Heart right ventricle (tissue), 16 donors: ENCODE data around the gene TULP3. TPM values are rescaled to one million over a fixed set of nuclear protein-coding genes. Genes with fewer than 3 reads are reported as not detected.

Experiments used
- ATAC-seq, 8 donors: fragments of 200-7000 bp; cut with Tn5 transposase; one replicate each; pipeline ENCODE4 v1.9.1; 2020; ENCODE audit warnings: mild to moderate bottlenecking in 8 of 8, moderate library complexity in 8 of 8, moderate number of reproducible peaks in 1 of 8
- DNase-seq, 2 donors: peaks; one replicate each; pipeline ENCODE4 v3.0.0-alpha.2; 2020
- H3K27ac ChIP-seq, 10 donors: fragments of 200-600 bp; sonication (generic) in 2 of 10; one replicate each; pipeline versions ENCODE4 v1.5.0 to v1.8.0; 2020 to 2022; ENCODE audit warnings: mild to moderate bottlenecking in 3 of 10
- H3K27me3 ChIP-seq, 7 donors: fragments of 200-600 bp; one replicate each; pipeline ENCODE4 v1.8.0; 2021 to 2022; ENCODE audit warnings: mild to moderate bottlenecking in 2 of 7
- H3K36me3 ChIP-seq, 9 donors: fragments of 200-600 bp; sonication (generic) in 1 of 9; one replicate each; pipeline versions ENCODE4 v1.5.0 to v1.8.0; 2020 to 2022; ENCODE audit warnings: mild to moderate bottlenecking in 2 of 9
- H3K4me1 ChIP-seq, 9 donors: fragments of 200-600 bp; sonication (generic) in 1 of 9; one replicate each; pipeline versions ENCODE4 v1.5.0 to v1.8.0; 2020 to 2022; ENCODE audit warnings: mild to moderate bottlenecking in 4 of 9
- H3K4me3 ChIP-seq, 10 donors: fragments of 200-600 bp; sonication (generic) in 2 of 10; one replicate each; pipeline versions ENCODE4 v1.5.0 to v1.8.0; 2020 to 2022; ENCODE audit warnings: mild to moderate bottlenecking in 7 of 10, moderate library complexity in 2 of 10
- H3K9me3 ChIP-seq, 11 donors: fragments of 200-600 bp in 10 of 11; sonication (generic) in 2 of 11; one replicate each; pipeline versions ENCODE4 v1.5.0 to v1.8.0; 2013 to 2022; ENCODE audit warnings: mild to moderate bottlenecking in 2 of 11, control low read depth in 1 of 11, moderate library complexity in 1 of 11
- WGBS, 2 donors: extraction: QIAGEN DNeasy Blood & Tissue Kit; methylation state at CpG; one replicate each; pipeline ENCODE4 v1.1.7; 2013; ENCODE audit warnings: inconsistent platforms in 1 of 2; 5-methylcytosine and 5-hydroxymethylcytosine counted together
- intact Hi-C, 10 donors: fragments of 100-400 bp; cut with DNase I; formaldehyde crosslinking; loops; one replicate each; pipeline versions ENCODE4 v1.11.1 to v1.14.2; 2022
- polyA plus RNA-seq, 2 donors: library from polyadenylated mRNA; stranded (reverse); fragments of 200-250 nt; gene quantifications; one replicate each; pipeline ENCODE4 v1.2.3, GENCODE V29; 2013
- total RNA-seq, 10 donors: library from RNA; stranded (reverse); fragmentation: NEBNext Ultra II Directional in 3 of 10; extraction: Animal tissue kit (Norgen Biotek cat#: 25700) in 3 of 10; gene quantifications; one replicate each; pipeline versions ENCODE4 v1.2.1 to v1.2.4, GENCODE V29; 2021 to 2023
- TF ChIP-seq, protein P1 (sequence below), 9 donors: fragments of 200-600 bp; sonication (generic) in 2 of 9; IDR thresholded peaks; one replicate each; pipeline versions ENCODE4 v1.5.0 to v1.8.0; 2021 to 2022; ENCODE audit warnings: antibody characterized with exemption in 9 of 9, mild to moderate bottlenecking in 5 of 9, moderate library complexity in 1 of 9
- donor health status: Arrhythmogenic right ventricular cardiomyopathy.
- donor health status: ischemic (EF 13 %, LVEDD 7.1; RV severe dilation, severe dysfunction).
- donor health status: healthy with polysubstance abuse.
- donor health status: DM: no; HTN: yes; CAD: no.
- donor health status: DM: no; HTN: no; CAD: no.
- donor health status: ischemic (EF 25% LVEDD 6.9; RV normal size, moderate dysfunction).
- donor health status: ischemic (EF 25% LVEDD 5.7; RV mildly dilated, moderate dysfunction).
- donor health status: healthy.
- donor health status: DM: yes; HTN: yes; CAD: no.
- donor health status: Ischemic cardiomyopathy.
- donor health status: ischemic (EF 35%, LVEDD 5.7; RV mildly dilated, moderate dysfunction).
- donor health status: nonischemic (EF 11% LVEDD 7.7; RV severe dilation, severe dysfunction).
- donor health status: DM: yes; HTN: yes; CAD: no.
- donor health status: PGD.
- donor health status: ischemic (EF 29% LVEDD 5.4; RV normal size, mild dysfunction).
- donor health status: nonischemic (EF 23%, LVEDD 6.1; RV moderate dilation, normal function).

The TULP3 gene
- total and polyA plus RNA-seq, 12 donors: 4.0 to 7.3 (median 5.0) TPM

DNA sequence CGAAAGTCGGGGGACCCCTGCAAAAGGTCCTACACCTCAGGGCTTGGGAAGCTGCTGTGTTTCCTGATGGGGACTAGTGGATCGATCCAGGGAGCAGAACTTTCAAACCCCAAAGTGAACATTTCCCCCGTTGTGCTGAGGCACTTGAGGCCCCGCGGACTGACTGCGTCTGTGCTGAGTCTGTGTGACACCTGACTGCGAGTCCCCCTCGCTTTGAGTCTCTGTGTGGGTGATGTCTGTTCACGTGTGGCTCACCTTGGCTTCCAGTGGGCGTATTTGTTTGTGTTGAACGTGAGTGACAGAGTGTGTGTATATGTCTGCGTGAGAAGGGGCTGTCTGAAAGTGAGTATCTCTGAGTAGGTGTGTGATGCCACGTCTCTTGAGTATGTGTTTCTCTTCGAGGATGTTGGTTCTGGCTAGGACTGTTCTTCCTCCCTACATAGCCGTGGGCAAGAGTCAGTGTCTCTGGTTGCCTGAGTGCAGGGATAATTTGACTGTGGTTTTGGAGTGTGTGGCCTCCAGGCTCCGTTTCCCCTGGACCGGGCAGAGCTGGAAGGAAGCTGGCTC is 69.8 kb downstream of the TULP3 start:
- WGBS, 2 donors: 30 to 33% methylated on average over 18 of the region's 18 CpGs
- TF ChIP-seq, protein P1, sequence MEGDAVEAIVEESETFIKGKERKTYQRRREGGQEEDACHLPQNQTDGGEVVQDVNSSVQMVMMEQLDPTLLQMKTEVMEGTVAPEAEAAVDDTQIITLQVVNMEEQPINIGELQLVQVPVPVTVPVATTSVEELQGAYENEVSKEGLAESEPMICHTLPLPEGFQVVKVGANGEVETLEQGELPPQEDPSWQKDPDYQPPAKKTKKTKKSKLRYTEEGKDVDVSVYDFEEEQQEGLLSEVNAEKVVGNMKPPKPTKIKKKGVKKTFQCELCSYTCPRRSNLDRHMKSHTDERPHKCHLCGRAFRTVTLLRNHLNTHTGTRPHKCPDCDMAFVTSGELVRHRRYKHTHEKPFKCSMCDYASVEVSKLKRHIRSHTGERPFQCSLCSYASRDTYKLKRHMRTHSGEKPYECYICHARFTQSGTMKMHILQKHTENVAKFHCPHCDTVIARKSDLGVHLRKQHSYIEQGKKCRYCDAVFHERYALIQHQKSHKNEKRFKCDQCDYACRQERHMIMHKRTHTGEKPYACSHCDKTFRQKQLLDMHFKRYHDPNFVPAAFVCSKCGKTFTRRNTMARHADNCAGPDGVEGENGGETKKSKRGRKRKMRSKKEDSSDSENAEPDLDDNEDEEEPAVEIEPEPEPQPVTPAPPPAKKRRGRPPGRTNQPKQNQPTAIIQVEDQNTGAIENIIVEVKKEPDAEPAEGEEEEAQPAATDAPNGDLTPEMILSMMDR (IDR thresholded peaks at IDR 0.05): no peak
- ATAC-seq (no peak), DNase-seq (no peak)
- intact Hi-C loops: loop anchor here in 5 of 10 donors (5.0 to 10.0 kb wide), 2 partner anchors 72 to 74 kb away; no protein-coding TSS in a partner anchor
- Histone ChIP-seq H3K4me1 (peaks cover 6 to 58% (median 26%) of the 10 kb centered on the region in 9 donors), H3K36me3 (no peaks in the 10 kb centered on the region), H3K9me3 (no peaks in the 10 kb centered on the region), H3K4me3 (peak overlapping the region; percentile 35 to 74 (median 64)), H3K27ac (peak overlapping the region; percentile 78 to 94 (median 88)), H3K27me3 (peaks cover 0 to 60% (median 0%) of the 10 kb centered on the region in 7 donors)

DNA sequence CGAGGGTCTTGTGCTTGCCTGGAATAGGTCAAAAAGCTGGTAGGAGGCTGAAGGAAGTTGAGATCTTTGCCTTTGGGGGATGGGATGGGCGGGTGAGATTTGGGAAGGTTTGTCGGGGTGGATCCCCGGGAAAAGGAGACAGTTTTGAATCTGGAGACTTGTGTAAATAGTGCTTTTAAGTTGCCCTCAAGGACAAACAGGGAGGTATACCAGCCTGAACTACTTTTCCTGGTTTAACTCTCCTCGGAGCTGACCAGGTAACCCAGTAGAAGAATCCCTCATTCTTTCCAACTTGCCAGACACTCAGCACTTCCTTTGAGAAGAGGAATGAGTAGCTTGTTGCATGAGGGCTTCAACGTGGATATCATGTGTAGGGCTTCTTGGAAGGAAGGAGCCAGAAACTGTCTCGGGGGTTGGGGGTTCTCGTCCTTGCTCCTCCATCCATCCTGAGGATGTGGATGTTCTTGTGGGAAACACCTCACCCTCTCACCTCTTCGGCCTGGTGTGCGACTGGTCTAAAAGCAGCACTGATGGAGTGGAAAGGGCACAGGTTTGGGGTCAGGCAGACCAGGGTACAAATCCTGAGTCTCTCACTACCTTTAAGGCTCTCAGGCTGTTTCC is 70.4 kb downstream of the TULP3 start:
- intact Hi-C loops: loop anchor here in 5 of 10 donors (5.0 to 10.0 kb wide), 2 partner anchors 71 to 74 kb away; no protein-coding TSS in a partner anchor
- Histone ChIP-seq H3K4me3 (peak overlapping the region; percentile 35 to 74 (median 64)), H3K9me3 (no peaks in the 10 kb centered on the region), H3K4me1 (peaks cover 6 to 59% (median 26%) of the 10 kb centered on the region in 9 donors), H3K36me3 (no peaks in the 10 kb centered on the region), H3K27me3 (peaks cover 0 to 60% (median 0%) of the 10 kb centered on the region in 7 donors), H3K27ac (peak overlapping the region in 8 of 10 donors; percentile 78 to 94 (median 88))
- TF ChIP-seq, protein P1 (IDR thresholded peaks at IDR 0.05): no peak
- no peak for ATAC-seq
- WGBS, 2 donors: 63 to 72% methylated on average over 10 of the region's 10 CpGs
- DNase-seq: no peak

- H3K4me3 ChIP-seq: peak overlapping the region in 7 of 10 donors; percentile 61 to 74 (median 65)
- no peak for DNase-seq
- no peaks in the 10 kb centered on the region for H3K9me3 ChIP-seq
- no peaks in the 10 kb centered on the region for H3K36me3 ChIP-seq
- no peak for ATAC-seq
- intact Hi-C loops: loop anchor here in 5 of 10 donors (5.0 to 10.0 kb wide), 2 partner anchors 71 to 73 kb away; no protein-coding TSS in a partner anchor
- H3K27ac ChIP-seq: peak overlapping the region in 4 of 10 donors; percentile 87 to 94 (median 90)
- whole genome bisulfite sequencing, 2 donors: 79 to 89% methylated on average over 5 of the region's 5 CpGs
- H3K27me3 ChIP-seq: peaks cover 0 to 60% (median 0%) of the 10 kb centered on the region in 7 donors
- TF ChIP-seq, protein P1 (IDR thresholded peaks at IDR 0.05): no peak
- peaks cover 6 to 59% (median 26%) of the 10 kb centered on the region in 9 donors for H3K4me1 ChIP-seq
Measured at GRCh38 chr12:2961705-2962104, 71.0 kb downstream of the TULP3 start.

GRCh38 chr12:2963154-2963759 is 72.6 kb downstream of the TULP3 start:
- Histone ChIP-seq H3K27me3 (peaks cover 0 to 44% (median 0%) of the 10 kb centered on the region in 7 donors), H3K36me3 (peaks cover 0 to 5% (median 0%) of the 10 kb centered on the region in 9 donors), H3K27ac (peak overlapping the region; percentile 64 to 93 (median 86)), H3K4me3 (peak overlapping the region in 8 of 10 donors; percentile 1 to 39 (median 21)), H3K9me3 (no peaks in the 10 kb centered on the region), H3K4me1 (peaks cover 2 to 52% (median 21%) of the 10 kb centered on the region in 9 donors)
- TF ChIP-seq, protein P1 (IDR thresholded peaks at IDR 0.05): no peak
- 52 to 59% methylated on average over 9 of the region's 9 CpGs for WGBS, 2 donors
- peak in 6 of 8 donors; percentile 43 to 69 (median 58) for ATAC-seq
- peak in 1 of 2 donors; percentile 71 for DNase-seq
- intact Hi-C loops: loop anchor here in 5 of 10 donors (5.0 to 10.0 kb wide), 2 partner anchors 69 to 72 kb away; no protein-coding TSS in a partner anchor
